ENCODE results near the gene RPS19.
"Not testable (repeated sequence)": the region's sequence is repeated elsewhere in the genome, so short reads cannot be mapped to it uniquely, and the experiment has no call there.

RPS19 gene

GRCh38 chr19:41860419-41861115 lies 512 bp downstream of the RPS19 start:
- DNase-seq, result no peak

DNA sequence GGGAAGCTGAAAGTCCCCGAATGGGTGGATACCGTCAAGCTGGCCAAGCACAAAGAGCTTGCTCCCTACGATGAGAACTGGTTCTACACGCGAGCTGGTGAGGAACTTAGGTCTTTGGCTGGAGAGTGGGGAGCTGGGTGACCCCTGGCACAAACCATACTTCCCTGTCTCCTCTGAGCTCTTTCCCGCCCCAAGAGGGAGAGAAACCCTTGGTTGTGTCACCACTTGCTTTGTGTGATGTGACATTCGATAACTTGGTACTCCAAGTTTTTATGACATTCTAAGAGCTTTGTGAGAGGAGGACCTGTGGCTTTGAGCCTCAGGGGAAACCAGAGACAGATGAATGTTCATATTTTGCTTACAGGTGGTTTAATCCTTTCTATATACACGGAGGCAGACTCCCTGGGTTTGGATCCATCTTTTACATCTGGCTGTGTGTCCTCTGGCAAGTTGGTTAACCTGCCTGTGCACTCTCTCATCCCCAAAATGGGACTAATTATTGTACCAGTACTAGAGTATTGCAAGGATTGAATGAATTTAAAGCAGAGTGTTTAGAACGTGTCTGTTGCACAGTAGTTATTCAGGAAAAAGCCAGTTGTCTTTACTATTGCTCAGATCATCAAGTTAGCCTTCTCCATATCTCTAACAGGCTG lies 1.2 kb downstream of the RPS19 start:
- no peak for DNase-seq

- no peak for DNase-seq
Observed at GRCh38 chr19:41861846-41862245, 1.8 kb downstream of the RPS19 start.

DNA sequence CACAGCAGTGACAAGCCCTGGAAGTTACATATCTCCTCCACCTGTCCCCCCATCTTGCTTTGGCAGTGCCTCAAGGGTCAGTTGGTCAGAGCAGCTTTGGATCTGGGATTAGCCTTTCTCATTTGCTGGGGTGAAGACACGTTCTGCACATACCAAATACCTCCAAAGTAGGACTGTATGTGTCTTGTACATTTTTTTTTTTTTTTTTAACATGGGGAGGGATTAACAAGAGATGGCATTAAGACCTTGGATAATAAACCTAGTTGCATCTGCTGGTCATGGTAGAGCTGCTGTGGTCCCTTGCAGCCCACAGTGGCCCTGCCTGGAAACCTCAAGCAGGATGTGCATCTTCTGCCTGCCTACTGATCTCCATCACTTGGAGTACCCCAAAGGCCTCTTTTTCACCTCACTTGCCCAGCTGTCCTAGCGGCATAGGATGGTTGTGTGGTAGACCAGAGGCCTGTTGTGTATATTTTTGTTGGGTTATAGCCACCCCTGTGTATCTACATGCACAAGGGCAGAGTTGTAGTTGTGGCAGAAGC lies 2.5 kb downstream of the RPS19 start:
- no peak for DNase-seq

GRCh38 chr19:41863209-41863931 lies 3.3 kb downstream of the RPS19 start:
- no peak for DNase-seq

DNA sequence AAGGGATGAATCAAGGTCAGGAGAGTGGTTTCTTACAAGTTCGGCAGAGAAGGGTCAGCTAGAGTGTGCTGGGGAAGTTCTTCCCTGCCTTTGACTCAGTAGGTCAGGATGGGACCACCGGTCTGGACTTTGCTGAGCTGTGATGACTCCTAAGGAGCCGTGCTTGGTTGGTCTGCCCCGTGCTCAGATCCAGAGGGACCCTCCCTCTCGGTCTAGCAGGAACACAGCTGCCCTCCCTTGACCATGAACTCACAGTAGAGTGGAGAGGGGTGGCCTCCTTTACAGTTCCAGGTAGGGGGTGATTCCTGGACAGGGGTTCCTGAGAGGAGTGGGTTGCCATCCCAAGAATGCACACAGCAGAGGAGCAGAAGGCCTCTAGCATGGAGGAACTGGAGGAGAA lies 4.3 kb downstream of the RPS19 start:
- DNase-seq, result no peak

GRCh38 chr19:41866284-41866683 lies 6.2 kb downstream of the RPS19 start:
- no peak for DNase-seq

DNA sequence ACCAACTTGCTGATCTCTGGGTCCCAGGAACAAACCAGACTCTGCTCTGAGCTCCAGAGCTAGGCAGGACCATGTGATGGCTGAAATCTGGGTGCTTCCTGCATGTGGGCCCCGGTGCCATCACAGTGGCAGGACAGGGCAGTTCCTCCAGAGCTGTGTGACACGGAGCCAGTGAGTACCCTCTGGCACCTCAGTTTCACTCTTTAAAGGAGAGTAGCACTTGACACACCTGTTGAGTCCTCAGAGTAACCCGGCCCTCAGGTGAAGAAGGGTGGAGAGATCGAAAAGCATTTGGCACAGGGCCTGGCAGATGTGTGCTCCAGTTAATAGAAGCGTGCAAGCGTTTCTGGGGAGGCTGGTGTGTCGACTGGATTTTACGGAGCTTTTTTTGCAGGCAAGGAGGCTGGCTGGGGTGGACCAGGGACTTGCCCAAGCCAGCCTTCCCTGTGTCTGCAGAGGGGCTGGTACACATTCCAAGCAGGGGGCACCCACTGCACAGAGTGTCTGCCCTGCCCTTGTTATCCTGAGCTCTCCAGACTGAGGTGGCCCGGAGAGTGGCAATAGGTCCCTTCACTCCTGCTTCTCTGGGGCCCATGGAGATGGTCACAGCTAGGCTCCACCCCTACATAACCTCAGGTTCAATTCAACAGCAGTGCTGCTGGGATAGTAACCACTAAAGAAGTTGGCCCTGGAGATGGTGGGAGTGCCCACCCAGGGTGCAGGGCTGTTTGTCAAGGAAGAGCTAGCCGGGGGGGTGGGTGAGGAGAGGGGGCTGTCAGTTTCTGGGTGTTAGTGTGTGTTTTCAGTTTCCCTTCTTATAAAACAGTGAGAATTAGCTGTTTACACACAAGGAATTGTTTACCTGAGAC lies 8.3 kb downstream of the RPS19 start:
- no peak for DNase-seq

- DNase-seq, result no peak
Observed at GRCh38 chr19:41868989-41869300, 8.9 kb downstream of the RPS19 start.

DNA sequence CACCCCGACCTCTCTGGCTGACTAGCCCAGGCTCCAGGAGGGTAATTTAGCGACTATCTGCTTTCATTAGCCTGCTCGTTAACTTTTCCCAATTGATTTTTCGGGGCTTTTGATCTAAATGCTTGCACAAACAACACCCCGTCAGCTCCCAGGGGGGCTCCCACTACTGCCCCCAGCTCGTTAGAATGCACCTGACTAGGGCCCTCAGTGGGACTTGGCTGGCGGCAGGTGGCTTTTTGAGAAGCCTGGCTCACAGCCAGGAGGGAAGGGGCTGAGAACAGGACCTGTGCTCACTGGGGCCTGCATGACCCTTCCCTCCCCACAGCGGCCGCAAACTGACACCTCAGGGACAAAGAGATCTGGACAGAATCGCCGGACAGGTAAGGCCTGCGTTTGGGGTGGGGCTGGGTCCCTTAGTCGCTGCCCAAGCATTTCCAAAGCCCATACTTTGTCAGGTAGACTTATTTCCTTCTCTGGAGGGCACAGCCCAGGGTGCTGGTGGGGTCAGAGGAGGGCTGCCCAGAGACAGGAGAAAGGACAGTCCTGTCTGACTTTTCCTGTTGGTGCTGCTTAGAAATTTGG lies 9.4 kb downstream of the RPS19 start:
- DNase-seq, result no peak

DNA sequence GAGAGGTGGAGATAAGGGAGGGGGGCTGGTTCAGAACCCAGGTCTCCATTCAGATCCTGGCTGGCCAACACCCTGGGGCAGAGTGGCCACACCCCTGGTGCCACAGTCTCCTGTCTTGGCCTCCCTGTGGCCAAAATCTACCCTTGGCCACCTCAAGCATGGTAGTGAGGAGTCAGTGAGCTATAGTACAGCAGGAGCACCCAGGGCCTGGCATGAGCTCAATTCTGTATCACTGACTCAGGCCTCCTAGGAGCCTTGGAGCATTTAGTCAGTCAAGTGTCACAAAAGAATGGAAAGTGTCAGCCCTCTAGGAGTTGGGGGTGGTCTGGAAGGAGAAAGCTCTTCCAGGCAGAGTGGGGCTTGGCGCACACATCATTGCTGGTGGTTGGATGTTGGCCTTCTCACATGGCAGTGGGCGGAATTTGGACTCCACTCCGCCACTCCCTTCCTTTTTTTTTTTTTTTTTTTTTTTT lies 10.4 kb downstream of the RPS19 start:
- DNase-seq, result no peak

- DNase-seq, result no peak
Observed at GRCh38 chr19:41871573-41872383, 11.7 kb downstream of the RPS19 start.

GRCh38 chr19:41872384-41872774 lies 12.3 kb downstream of the RPS19 start:
- no peak for DNase-seq

DNA sequence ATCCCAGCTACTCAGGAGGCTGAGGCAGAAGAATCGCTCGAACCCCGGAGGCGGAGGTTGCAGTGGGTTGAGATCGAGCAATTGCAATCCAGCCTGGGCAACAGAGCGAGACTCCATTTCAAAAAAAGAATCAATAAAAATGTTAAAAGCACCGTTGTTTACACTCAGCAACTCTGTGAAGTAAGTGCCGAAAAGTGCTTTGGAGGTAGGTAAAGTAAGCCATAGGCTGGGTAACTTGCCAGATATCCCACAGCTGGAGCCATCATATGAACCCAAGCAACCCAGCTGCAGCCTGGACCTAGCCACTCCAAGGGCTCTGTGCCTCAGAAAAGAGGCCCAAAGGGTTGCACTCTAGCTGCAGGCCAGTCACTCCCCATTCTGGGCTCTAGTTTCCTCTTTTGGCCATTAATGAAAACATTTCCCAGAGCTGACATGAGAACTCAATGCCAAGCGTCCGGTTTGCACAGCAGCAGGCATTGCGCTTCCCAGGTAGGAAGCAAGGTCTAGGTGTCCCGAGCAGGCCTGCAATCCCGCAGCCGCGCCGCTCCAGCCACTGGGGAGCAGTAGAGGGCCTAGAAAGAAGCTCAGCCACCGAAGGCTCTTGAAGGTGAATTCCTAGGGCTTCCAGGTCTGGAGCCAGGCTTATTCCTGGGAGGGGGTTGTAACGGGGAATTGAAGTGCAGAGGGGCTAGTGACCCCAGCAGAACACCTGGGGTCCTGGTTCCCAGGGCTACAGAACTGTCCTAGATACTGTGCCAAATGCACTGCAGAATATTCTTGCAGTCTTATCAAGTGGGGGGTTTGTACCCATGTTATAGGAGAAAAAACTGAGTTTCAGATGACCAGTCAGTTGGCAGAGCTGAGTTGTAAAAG lies 13.0 kb downstream of the RPS19 start:
- DNase-seq, result peak; percentile 54

DNA sequence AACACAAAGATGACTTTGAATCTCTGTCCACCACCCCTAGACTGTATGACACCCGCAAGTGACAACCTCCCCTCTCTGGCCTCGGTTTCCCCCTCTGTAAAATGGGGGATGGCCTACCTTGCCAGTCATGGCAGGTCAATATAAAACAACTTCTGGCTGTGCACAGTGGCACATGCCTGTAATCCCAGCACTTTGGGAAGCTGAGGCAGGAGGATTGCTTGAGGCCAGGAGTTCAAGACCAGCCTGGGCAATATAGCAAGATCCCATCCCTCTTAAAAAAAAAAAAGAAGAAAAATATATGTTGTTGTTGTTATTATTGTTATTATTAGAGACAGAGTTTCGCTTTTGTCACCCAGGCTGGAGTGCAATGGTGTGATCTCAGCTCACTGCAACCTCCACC lies 15.9 kb downstream of the RPS19 start:
- DNase-seq, result not testable (repeated sequence)

DNA sequence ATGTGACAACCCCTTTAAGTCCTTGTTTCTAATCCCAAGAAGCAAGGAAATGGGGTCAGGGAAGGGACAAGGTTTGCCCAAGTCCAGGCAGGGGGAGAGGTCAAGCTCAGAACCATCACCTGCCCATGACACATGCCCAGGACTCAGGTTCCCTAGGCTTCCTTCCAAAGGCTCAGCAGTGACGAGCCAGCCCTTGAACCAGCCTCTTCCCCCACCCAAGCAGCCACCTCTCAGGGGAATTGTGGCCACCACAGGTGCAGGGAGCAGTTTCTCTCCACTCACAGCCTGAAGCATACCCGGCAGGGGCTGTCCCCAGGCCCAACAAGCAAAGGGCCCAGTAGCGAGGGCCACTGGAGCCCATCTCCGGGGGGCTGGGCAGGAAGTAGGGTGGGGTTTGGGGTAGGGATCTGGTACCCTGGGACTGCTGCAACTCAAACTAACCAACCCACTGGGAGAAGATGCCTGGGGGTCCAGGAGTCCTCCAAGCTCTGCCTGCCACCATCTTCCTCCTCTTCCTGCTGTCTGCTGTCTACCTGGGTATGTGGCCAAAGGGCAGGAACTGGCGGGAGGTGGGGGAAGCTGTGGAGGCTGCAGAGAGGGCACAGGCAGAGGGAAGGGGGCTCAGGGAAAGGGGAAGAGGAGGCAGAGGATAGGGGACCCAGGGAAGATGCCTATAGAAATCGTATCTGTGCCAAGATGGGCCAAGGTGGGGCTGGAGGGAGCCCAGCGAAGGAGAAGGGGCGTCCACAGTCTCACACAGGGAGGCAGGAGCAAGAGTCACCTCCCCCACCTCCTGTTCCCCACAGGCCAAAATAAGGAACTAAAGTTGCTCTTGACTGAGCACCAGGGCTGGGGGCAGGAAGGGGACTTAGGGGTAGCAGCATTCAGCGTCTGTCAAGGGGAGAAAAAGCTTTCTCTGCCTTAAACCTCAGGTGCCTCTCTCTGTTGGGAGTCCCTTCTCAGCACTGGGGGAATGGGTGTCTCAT lies 17.1 kb downstream of the RPS19 start, which contains the start of gene CD79A:
TSS of gene CD79A (plus strand) at position 433 of the 986 bp plus-strand sequence. CDS start at position 459, 26 bp downstream.
- DNase-seq, result no peak

- DNase-seq, result no peak
Observed at GRCh38 chr19:41877916-41878905, 18.2 kb downstream of the RPS19 start.

DNA sequence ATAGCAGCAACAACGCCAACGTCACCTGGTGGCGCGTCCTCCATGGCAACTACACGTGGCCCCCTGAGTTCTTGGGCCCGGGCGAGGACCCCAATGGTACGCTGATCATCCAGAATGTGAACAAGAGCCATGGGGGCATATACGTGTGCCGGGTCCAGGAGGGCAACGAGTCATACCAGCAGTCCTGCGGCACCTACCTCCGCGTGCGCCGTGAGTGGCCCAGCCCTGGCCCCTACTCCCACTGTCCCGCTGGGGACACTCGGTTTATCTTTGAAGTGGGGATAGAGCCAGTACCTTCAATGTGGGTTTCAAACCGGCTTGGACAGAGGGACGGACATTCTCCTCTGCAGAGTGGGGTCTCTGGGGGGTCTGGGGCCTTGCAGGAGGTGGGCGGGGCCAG lies 19.0 kb downstream of the RPS19 start:
- DNase-seq, result no peak
